GM23338 (cell line): ENCODE data around the gene ATP1A4. TPM values are rescaled to one million over a fixed set of nuclear protein-coding genes. Genes with fewer than 3 reads are reported as not detected.

Experiments used
- ATAC-seq: fragments of 200-7000 bp; cut with Tn5 transposase; 3 replicates; pipeline ENCODE4 v1.9.1; 2020
- DNase-seq: peaks from one replicate; pipeline ENCODE4 v3.0.0-alpha.2; 2015; ENCODE audit warnings: low spot score
- H2AFZ ChIP-seq: fragments of 200-600 bp; sonication (generic); 2 replicates; pipeline ENCODE4 v1.8.0; 2016; ENCODE audit warnings: antibody characterized with exemption, mild to moderate bottlenecking, moderate library complexity
- H3F3A ChIP-seq: fragments of 200-600 bp; sonication (generic); replicated peaks from 2 replicates; pipeline ENCODE4 v1.8.0; 2017; ENCODE audit warnings: antibody characterized with exemption, mixed run types, low read depth
- H3K27ac ChIP-seq: fragments of 200-600 bp; sonication (generic); 2 replicates; pipeline ENCODE4 v1.6.1; 2016; ENCODE audit warnings: low read depth
- H3K27me3 ChIP-seq: fragments of 200-600 bp; sonication (generic); 2 replicates; pipeline ENCODE4 v1.8.0; 2016; ENCODE audit warnings: mild to moderate bottlenecking, mixed run types, moderate library complexity; ENCODE audit not compliant: insufficient read depth
- H3K36me3 ChIP-seq: fragments of 200-600 bp; sonication (generic); 2 replicates; pipeline ENCODE4 v1.8.0; 2016; ENCODE audit warnings: mild to moderate bottlenecking; ENCODE audit not compliant: insufficient read depth
- H3K4me1 ChIP-seq: fragments of 200-600 bp; sonication (generic); 2 replicates; pipeline ENCODE4 v1.8.0; 2016; ENCODE audit warnings: mild to moderate bottlenecking, moderate library complexity; ENCODE audit not compliant: insufficient read depth
- H3K4me2 ChIP-seq: fragments of 200-600 bp; sonication (generic); 2 replicates; pipeline ENCODE4 v1.7.1; 2017; ENCODE audit warnings: mixed run types
- H3K4me3 ChIP-seq: fragments of 200-600 bp; sonication (generic); 2 replicates; pipeline ENCODE4 v1.6.1; 2016; ENCODE audit warnings: mixed run types
- H3K79me2 ChIP-seq: fragments of 200-600 bp; sonication (generic); replicated peaks from 2 replicates; pipeline ENCODE4 v1.8.0; 2017; ENCODE audit warnings: mild to moderate bottlenecking; ENCODE audit not compliant: insufficient read depth
- H3K9me2 ChIP-seq: fragments of 200-600 bp; sonication (generic); 2 replicates; pipeline ENCODE4 v1.8.0; 2017; ENCODE audit not compliant: insufficient read depth
- H4K20me1 ChIP-seq: fragments of 200-600 bp; sonication (generic); replicated peaks from 2 replicates; pipeline ENCODE4 v1.8.0; 2017; ENCODE audit warnings: mild to moderate bottlenecking; ENCODE audit not compliant: insufficient read depth
- H3K27ac Mint-ChIP-seq: 2 replicates; pipeline ENCODE4 v1.8.0; 2020; ENCODE audit warnings: inconsistent platforms, mild to moderate bottlenecking, moderate library complexity, mixed read lengths
- H3K27me3 Mint-ChIP-seq: 3 replicates; pipeline ENCODE4 v1.8.0; 2022; ENCODE audit warnings: low read depth, mild to moderate bottlenecking, moderate library complexity, mixed read lengths, inconsistent platforms; ENCODE audit not compliant: insufficient read depth, poor library complexity
- H3K36me3 Mint-ChIP-seq: 3 replicates; pipeline ENCODE4 v1.8.0; 2021; ENCODE audit warnings: low read depth, mild to moderate bottlenecking, inconsistent platforms, moderate library complexity, mixed read lengths
- H3K4me1 Mint-ChIP-seq: 3 replicates; pipeline ENCODE4 v1.8.0; 2020; ENCODE audit warnings: mild to moderate bottlenecking, inconsistent platforms, mixed read lengths
- H3K4me3 Mint-ChIP-seq: 3 replicates; pipeline ENCODE4 v1.8.0; 2021; ENCODE audit warnings: moderate library complexity, mild to moderate bottlenecking, inconsistent platforms, mixed read lengths
- H3K9me3 Mint-ChIP-seq: 3 replicates; pipeline ENCODE4 v1.8.0; 2020; ENCODE audit warnings: moderate library complexity, mild to moderate bottlenecking, inconsistent platforms, mixed read lengths
- ETS1 ChIP-seq: IDR thresholded peaks from 2 replicates; pipeline ENCODE4 v1.6.1; 2016; ENCODE audit warnings: antibody characterized with exemption
- EZH2 ChIP-seq: fragments of 200-600 bp; sonication (generic); IDR thresholded peaks from one replicate; pipeline ENCODE4 v1.8.0; 2017; ENCODE audit warnings: antibody characterized with exemption, mild to moderate bottlenecking, low read depth; ENCODE audit not compliant: unreplicated experiment
- EZH2phosphoT487 ChIP-seq: fragments of 200-600 bp; sonication (generic); IDR thresholded peaks from one replicate; pipeline ENCODE4 v1.8.1; 2018; ENCODE audit warnings: antibody characterized with exemption; ENCODE audit not compliant: unreplicated experiment
- JUNB ChIP-seq: IDR thresholded peaks from one replicate; pipeline ENCODE4 v1.6.1; 2016; ENCODE audit warnings: antibody characterized with exemption; ENCODE audit not compliant: unreplicated experiment
- NANOG ChIP-seq: IDR thresholded peaks from 2 replicates; pipeline ENCODE4 v1.6.1; 2016; ENCODE audit warnings: antibody characterized with exemption, borderline replicate concordance
- POLR2AphosphoS5 ChIP-seq: IDR thresholded peaks from 2 replicates; pipeline ENCODE4 v1.6.1; 2016; ENCODE audit warnings: antibody characterized with exemption, low read depth
- REST ChIP-seq: IDR thresholded peaks from one replicate; pipeline ENCODE4 v1.6.1; 2018; ENCODE audit warnings: antibody characterized with exemption; ENCODE audit not compliant: unreplicated experiment
- STAT1 ChIP-seq: IDR thresholded peaks from one replicate; pipeline ENCODE4 v1.6.1; 2016; ENCODE audit warnings: antibody characterized with exemption; ENCODE audit not compliant: unreplicated experiment
- ZNF114 ChIP-seq: fragments of 250-450 bp; sonication (Bioruptor Pico); IDR thresholded peaks from 2 replicates; pipeline ENCODE4 v1.5.0; 2020; ENCODE audit warnings: mild to moderate bottlenecking, moderate library complexity
- polyA plus RNA-seq: library from polyadenylated mRNA; unstranded; fragments of >200 nt; fragmentation: Nextera tagmentation; extraction: Ambion mirVana; gene quantifications from 2 replicates; pipeline ENCODE4 v1.2.1, GENCODE V29; 2016
- total RNA-seq: library from RNA; depleted of rRNA; stranded (reverse); fragments of >200 nt; shearing (Covaris generic); gene quantifications from 2 replicates; pipeline ENCODE4 v1.2.3, GENCODE V29; 2014
- TF ChIP-seq, protein P1 (sequence below): fragments of 250-450 bp; sonication (Bioruptor Pico); IDR thresholded peaks from 2 replicates; pipeline ENCODE4 v1.5.0; 2020; ENCODE audit warnings: mild to moderate bottlenecking, moderate library complexity
- TF ChIP-seq, protein P2 (sequence below), 2 experiments: fragments of 200-600 bp in 1 of 2; sonication (generic) in 1 of 2; conservative IDR thresholded peaks; 2 replicates each; pipeline versions ENCODE4 v1.5.1 to v1.6.1; 2016 to 2017; ENCODE audit warnings: antibody characterized with exemption in 2 of 2, low read depth in 2 of 2, mild to moderate bottlenecking in 2 of 2, moderate library complexity in 1 of 2

ATP1A4 gene
- total and polyA plus RNA-seq, 2 experiments from 2014 or later, result 0.27 to 0.63 TPM

GRCh38 chr1:160177667-160178066, 26.3 kb downstream of the ATP1A4 start (continued):
- TF ChIP-seq, protein P1, sequence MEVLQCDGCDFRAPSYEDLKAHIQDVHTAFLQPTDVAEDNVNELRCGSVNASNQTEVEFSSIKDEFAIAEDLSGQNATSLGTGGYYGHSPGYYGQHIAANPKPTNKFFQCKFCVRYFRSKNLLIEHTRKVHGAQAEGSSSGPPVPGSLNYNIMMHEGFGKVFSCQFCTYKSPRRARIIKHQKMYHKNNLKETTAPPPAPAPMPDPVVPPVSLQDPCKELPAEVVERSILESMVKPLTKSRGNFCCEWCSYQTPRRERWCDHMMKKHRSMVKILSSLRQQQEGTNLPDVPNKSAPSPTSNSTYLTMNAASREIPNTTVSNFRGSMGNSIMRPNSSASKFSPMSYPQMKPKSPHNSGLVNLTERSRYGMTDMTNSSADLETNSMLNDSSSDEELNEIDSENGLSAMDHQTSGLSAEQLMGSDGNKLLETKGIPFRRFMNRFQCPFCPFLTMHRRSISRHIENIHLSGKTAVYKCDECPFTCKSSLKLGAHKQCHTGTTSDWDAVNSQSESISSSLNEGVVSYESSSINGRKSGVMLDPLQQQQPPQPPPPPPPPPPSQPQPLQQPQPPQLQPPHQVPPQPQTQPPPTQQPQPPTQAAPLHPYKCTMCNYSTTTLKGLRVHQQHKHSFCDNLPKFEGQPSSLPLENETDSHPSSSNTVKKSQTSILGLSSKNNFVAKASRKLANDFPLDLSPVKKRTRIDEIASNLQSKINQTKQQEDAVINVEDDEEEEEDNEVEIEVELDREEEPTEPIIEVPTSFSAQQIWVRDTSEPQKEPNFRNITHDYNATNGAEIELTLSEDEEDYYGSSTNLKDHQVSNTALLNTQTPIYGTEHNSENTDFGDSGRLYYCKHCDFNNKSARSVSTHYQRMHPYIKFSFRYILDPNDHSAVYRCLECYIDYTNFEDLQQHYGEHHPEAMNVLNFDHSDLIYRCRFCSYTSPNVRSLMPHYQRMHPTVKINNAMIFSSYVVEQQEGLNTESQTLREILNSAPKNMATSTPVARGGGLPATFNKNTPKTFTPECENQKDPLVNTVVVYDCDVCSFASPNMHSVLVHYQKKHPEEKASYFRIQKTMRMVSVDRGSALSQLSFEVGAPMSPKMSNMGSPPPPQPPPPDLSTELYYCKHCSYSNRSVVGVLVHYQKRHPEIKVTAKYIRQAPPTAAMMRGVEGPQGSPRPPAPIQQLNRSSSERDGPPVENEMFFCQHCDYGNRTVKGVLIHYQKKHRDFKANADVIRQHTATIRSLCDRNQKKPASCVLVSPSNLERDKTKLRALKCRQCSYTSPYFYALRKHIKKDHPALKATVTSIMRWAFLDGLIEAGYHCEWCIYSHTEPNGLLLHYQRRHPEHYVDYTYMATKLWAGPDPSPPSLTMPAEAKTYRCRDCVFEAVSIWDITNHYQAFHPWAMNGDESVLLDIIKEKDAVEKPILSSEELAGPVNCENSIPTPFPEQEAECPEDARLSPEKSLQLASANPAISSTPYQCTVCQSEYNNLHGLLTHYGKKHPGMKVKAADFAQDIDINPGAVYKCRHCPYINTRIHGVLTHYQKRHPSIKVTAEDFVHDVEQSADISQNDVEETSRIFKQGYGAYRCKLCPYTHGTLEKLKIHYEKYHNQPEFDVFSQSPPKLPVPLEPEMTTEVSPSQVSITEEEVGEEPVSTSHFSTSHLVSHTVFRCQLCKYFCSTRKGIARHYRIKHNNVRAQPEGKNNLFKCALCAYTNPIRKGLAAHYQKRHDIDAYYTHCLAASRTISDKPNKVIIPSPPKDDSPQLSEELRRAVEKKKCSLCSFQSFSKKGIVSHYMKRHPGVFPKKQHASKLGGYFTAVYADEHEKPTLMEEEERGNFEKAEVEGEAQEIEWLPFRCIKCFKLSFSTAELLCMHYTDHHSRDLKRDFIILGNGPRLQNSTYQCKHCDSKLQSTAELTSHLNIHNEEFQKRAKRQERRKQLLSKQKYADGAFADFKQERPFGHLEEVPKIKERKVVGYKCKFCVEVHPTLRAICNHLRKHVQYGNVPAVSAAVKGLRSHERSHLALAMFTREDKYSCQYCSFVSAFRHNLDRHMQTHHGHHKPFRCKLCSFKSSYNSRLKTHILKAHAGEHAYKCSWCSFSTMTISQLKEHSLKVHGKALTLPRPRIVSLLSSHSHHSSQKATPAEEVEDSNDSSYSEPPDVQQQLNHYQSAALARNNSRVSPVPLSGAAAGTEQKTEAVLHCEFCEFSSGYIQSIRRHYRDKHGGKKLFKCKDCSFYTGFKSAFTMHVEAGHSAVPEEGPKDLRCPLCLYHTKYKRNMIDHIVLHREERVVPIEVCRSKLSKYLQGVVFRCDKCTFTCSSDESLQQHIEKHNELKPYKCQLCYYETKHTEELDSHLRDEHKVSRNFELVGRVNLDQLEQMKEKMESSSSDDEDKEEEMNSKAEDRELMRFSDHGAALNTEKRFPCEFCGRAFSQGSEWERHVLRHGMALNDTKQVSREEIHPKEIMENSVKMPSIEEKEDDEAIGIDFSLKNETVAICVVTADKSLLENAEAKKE (CRISPR knock-in tag), result no peak
- no peak for TF ChIP-seq STAT1

DNA sequence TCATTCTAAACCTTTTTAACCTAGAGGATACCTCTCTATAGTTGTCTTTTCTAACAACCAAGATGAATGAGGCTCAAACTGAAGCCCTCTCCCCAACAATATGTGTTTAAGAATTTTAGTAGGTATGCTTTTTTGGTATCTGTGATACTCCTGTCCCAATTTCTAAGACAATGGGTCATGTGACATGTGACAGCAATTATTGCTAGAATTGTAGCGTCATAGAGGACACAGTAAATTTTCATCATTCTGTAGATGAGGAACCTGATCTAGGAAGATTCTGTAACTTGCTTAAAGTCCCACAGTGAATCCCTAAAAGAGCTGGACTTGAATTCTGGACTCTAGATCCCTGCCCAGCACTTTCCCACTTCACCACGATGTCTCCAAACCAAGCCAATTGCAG, 27.3 kb downstream of the ATP1A4 start:
- no peak overlapping the region for H3K4me3 ChIP-seq
- Mint-ChIP-seq H3K9me3 (no peaks in the 10 kb centered on the region; the same call in 1 of the 3 replicates), H3K4me1 (peaks cover 13% of the 10 kb centered on the region), H3K27ac (no peak overlapping the region), H3K36me3 (no peaks in the 10 kb centered on the region; the same call in 2 of the 3 replicates), H3K4me3 (no peak overlapping the region), H3K27me3 (peaks cover 7% of the 10 kb centered on the region)
- DNase-seq (no peak), ATAC-seq (no peak)
- TF ChIP-seq ETS1, result no peak
- TF ChIP-seq EZH2, result no peak
- no peak for TF ChIP-seq JUNB
- TF ChIP-seq, protein P2, sequence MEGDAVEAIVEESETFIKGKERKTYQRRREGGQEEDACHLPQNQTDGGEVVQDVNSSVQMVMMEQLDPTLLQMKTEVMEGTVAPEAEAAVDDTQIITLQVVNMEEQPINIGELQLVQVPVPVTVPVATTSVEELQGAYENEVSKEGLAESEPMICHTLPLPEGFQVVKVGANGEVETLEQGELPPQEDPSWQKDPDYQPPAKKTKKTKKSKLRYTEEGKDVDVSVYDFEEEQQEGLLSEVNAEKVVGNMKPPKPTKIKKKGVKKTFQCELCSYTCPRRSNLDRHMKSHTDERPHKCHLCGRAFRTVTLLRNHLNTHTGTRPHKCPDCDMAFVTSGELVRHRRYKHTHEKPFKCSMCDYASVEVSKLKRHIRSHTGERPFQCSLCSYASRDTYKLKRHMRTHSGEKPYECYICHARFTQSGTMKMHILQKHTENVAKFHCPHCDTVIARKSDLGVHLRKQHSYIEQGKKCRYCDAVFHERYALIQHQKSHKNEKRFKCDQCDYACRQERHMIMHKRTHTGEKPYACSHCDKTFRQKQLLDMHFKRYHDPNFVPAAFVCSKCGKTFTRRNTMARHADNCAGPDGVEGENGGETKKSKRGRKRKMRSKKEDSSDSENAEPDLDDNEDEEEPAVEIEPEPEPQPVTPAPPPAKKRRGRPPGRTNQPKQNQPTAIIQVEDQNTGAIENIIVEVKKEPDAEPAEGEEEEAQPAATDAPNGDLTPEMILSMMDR (conservative IDR thresholded peaks at IDR 0.05; ENCODE audit: low read depth in 2 of 2), result no peak
- no peak for TF ChIP-seq POLR2AphosphoS5
- TF ChIP-seq EZH2phosphoT487, result no peak
- TF ChIP-seq ZNF114 (CRISPR knock-in tag), result no peak
- no peak for TF ChIP-seq STAT1
- no peak for TF ChIP-seq NANOG
- no peak for TF ChIP-seq REST
- no peaks in the 10 kb centered on the region for H3K79me2 ChIP-seq
- H3K36me3 ChIP-seq, result no peaks in the 10 kb centered on the region
- H3K27ac ChIP-seq, result no peak overlapping the region
- peak overlapping the region; percentile 69; the same call in 1 of the 2 replicates for H2AFZ ChIP-seq
- no peaks in the 10 kb centered on the region for H4K20me1 ChIP-seq
- no peak overlapping the region for H3K4me2 ChIP-seq
- H3K9me2 ChIP-seq, result peaks cover 5% of the 10 kb centered on the region
- no peaks in the 10 kb centered on the region for H3K27me3 ChIP-seq
- H3F3A ChIP-seq, result no peaks in the 10 kb centered on the region
- peaks cover 12% of the 10 kb centered on the region; the same call in 1 of the 2 replicates for H3K4me1 ChIP-seq
